ENCODE measurements around the gene KLHL24.

GRCh38 chr3:183728204-183728603 is 92.8 kb downstream of the KLHL24 start:
- no peak for TF ChIP-seq CTCF (conservative IDR thresholded peaks at IDR 0.05)
- no peak for TF ChIP-seq ZFX (IDR thresholded peaks at IDR 0.05)
